Stimulated activated CD8-positive, alpha-beta memory T cell treated with anti-CD3 and anti-CD28 coated beads, Interleukin-7, amount 100 ng/mL, for 1 hour (primary cell): ENCODE measurements around the gene ST8SIA2.

Experiments
- DNase-seq, 2 donors: peaks; one replicate each; pipeline ENCODE4 v3.0.0-alpha.2; 2020; ENCODE audit warnings: low read depth in 2 of 2

Gene ST8SIA2

GRCh38 chr15:92393071-92393979 lies at the start of gene ST8SIA2:
TSS of gene ST8SIA2 (plus strand) at chr15:92393881. CDS start at chr15:92394065, 184 bp downstream.
- DNase-seq, result no peak

- no peak for DNase-seq
These were observed 49.6 kb upstream of the ST8SIA2 start for GRCh38 chr15:92343924-92344643.

- no peak for DNase-seq
These were observed 47.6 kb upstream of the ST8SIA2 start for GRCh38 chr15:92346063-92346462.

- DNase-seq, result no peak
These were observed 38.4 kb upstream of the ST8SIA2 start for GRCh38 chr15:92355307-92355706.

- no peak for DNase-seq
These were observed 32.2 kb upstream of the ST8SIA2 start for GRCh38 chr15:92361321-92362000.

GRCh38 chr15:92362001-92362350 lies 31.7 kb upstream of the ST8SIA2 start:
- no peak for DNase-seq

- DNase-seq, result no peak
These were observed 28.6 kb upstream of the ST8SIA2 start for GRCh38 chr15:92365084-92365483.

GRCh38 chr15:92365906-92366305 lies 27.8 kb upstream of the ST8SIA2 start:
- DNase-seq, result no peak

GRCh38 chr15:92366381-92366780 lies 27.3 kb upstream of the ST8SIA2 start:
- DNase-seq, result no peak

- DNase-seq, result no peak
These were observed 18.6 kb upstream of the ST8SIA2 start for GRCh38 chr15:92375057-92375456.

- no peak for DNase-seq
These were observed 17.6 kb upstream of the ST8SIA2 start for GRCh38 chr15:92376109-92376508.

GRCh38 chr15:92377083-92377789 lies 16.4 kb upstream of the ST8SIA2 start:
- DNase-seq, result no peak

- DNase-seq, result no peak
These were observed 10.0 kb upstream of the ST8SIA2 start for GRCh38 chr15:92383519-92384324.

- DNase-seq, result no peak
These were observed 9.3 kb upstream of the ST8SIA2 start for GRCh38 chr15:92384381-92384780.

- no peak for DNase-seq
These were observed 8.6 kb upstream of the ST8SIA2 start for GRCh38 chr15:92385096-92385495.

GRCh38 chr15:92391640-92392039 lies 2.0 kb upstream of the ST8SIA2 start:
- no peak for DNase-seq

- no peak for DNase-seq
These were observed 1.2 kb upstream of the ST8SIA2 start for GRCh38 chr15:92392462-92392861.

GRCh38 chr15:92393980-92394308 lies 263 bp downstream of the ST8SIA2 start:
- DNase-seq, result no peak

- DNase-seq, result no peak
These were observed 822 bp downstream of the ST8SIA2 start for GRCh38 chr15:92394309-92395097.

- no peak for DNase-seq
These were observed 1.5 kb downstream of the ST8SIA2 start for GRCh38 chr15:92395098-92395635.
